Measurements from ENCODE around the gene LMAN2L. TPM values are rescaled to one million over a fixed set of nuclear protein-coding genes. Genes with fewer than 3 reads are reported as not detected.

LMAN2L gene
- polyA plus RNA-seq, 3 donors = 7.9 to 22.4 (median 16.6) TPM

GRCh38 chr2:96690306-96691021 is 49.4 kb downstream of the LMAN2L start:
- H4K20me1 ChIP-seq (ENCODE audit: insufficient read depth, low read length) = no peaks in the 10 kb centered on the region
- no peak for DNase-seq
- intact Hi-C loops (cut with micrococcal nuclease) = no loop called here
- TF ChIP-seq CTCF (IDR thresholded peaks at IDR 0.05) = no peak
- H3K36me3 ChIP-seq (replicated peaks in 1 of 2; ENCODE audit: control insufficient read depth in 1 of 2, insufficient read depth in 2 of 2, low read length in 2 of 2) = no peaks in the 10 kb centered on the region
- no peaks in the 10 kb centered on the region for H3K4me1 Mint-ChIP-seq
- no peak overlapping the region for H3K4me3 ChIP-seq (replicated peaks in 1 of 3; ENCODE audit: low read depth in 2 of 3, low read length in 3 of 3)
- H3K27me3 Mint-ChIP-seq (ENCODE audit: low read depth in 3 of 3) = peaks cover 0 to 1% (median under 1%) of the 10 kb centered on the region in 3 donors
- no peak overlapping the region for H3K27ac ChIP-seq (ENCODE audit: low read depth in 1 of 2, low read length in 2 of 2)
- H3K27me3 ChIP-seq (ENCODE audit: control insufficient read depth in 2 of 2, insufficient read depth in 2 of 2, low read length in 2 of 2) = no peaks in the 10 kb centered on the region
- H3K9me3 ChIP-seq (replicated peaks in 1 of 2; ENCODE audit: control insufficient read depth in 1 of 2, insufficient read depth in 1 of 2, low read length in 2 of 2) = no peaks in the 10 kb centered on the region
- no peak overlapping the region for H3K4me2 ChIP-seq (replicated peaks; ENCODE audit: extremely low read depth, low read length, poor library complexity, severe bottlenecking)
- H3K4me3 Mint-ChIP-seq = no peak overlapping the region
- H3K36me3 Mint-ChIP-seq = no peaks in the 10 kb centered on the region
- no peak overlapping the region for H3K27ac Mint-ChIP-seq
- H3K9ac ChIP-seq (ENCODE audit: insufficient read depth, low read length, poor library complexity, severe bottlenecking) = peak overlapping the region; percentile 4
- no peak overlapping the region for H2AFZ ChIP-seq (ENCODE audit: insufficient read depth, low read depth, low read length, poor library complexity, severe bottlenecking)
- H3K4me1 ChIP-seq (ENCODE audit: control insufficient read depth in 1 of 2, insufficient read depth in 2 of 2, low read length in 2 of 2) = no peaks in the 10 kb centered on the region
- H3K79me2 ChIP-seq (ENCODE audit: insufficient read depth, low read length) = no peaks in the 10 kb centered on the region
- 97% methylated on average over 14 of the region's 16 CpGs for WGBS (ENCODE audit: insufficient coverage)
- peaks cover 0 to 1% (median 0%) of the 10 kb centered on the region in 7 donors for H3K9me3 Mint-ChIP-seq

DNA sequence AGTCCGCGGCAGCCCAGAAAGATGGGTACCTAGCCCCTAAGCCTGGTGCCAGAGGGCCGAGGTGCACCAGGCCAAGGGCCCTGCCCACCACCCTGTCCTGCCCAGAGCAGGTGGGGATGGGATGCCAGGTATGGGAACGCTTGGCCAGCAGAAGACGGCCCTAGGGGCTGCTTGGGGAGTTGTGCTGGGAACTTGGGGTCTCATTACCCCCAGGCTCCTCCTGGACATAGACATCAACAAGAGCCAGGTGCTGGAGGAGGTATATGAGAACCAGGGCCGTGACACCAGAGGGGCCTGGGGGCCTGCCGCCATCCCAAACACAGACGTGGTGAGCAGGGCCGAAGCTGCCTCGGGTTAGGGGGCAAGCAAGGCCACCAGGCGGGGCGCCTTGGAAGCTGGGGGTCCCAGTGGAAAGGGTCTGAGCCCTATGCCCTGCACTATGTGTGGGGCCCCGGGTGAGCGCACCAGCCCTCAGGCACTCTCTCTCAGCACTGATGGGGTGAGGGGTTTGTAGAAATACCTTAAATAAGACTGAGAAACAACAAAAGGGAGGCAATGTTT is 50.4 kb downstream of the LMAN2L start:
- intact Hi-C loops (cut with micrococcal nuclease) = no loop called here
- H4K20me1 ChIP-seq (ENCODE audit: insufficient read depth, low read length) = no peaks in the 10 kb centered on the region
- H3K79me2 ChIP-seq (ENCODE audit: insufficient read depth, low read length) = no peaks in the 10 kb centered on the region
- H3K9ac ChIP-seq (ENCODE audit: insufficient read depth, low read length, poor library complexity, severe bottlenecking) = no peak overlapping the region
- no peaks in the 10 kb centered on the region for H3K4me1 ChIP-seq (ENCODE audit: control insufficient read depth in 1 of 2, insufficient read depth in 2 of 2, low read length in 2 of 2)
- 98% methylated on average over 7 of the region's 14 CpGs for WGBS (ENCODE audit: insufficient coverage)
- H2AFZ ChIP-seq (ENCODE audit: insufficient read depth, low read depth, low read length, poor library complexity, severe bottlenecking) = no peak overlapping the region
- peaks cover 0 to 1% (median 0%) of the 10 kb centered on the region in 7 donors for H3K9me3 Mint-ChIP-seq
- no peak overlapping the region for H3K4me3 ChIP-seq (replicated peaks in 1 of 3; ENCODE audit: low read depth in 2 of 3, low read length in 3 of 3)
- H3K4me3 Mint-ChIP-seq = no peak overlapping the region
- peak overlapping the region in 1 of 7 donors; percentile 74 for H3K27ac Mint-ChIP-seq
- H3K27ac ChIP-seq (ENCODE audit: low read depth in 1 of 2, low read length in 2 of 2) = no peak overlapping the region
- no peak for TF ChIP-seq CTCF (IDR thresholded peaks at IDR 0.05)
- no peaks in the 10 kb centered on the region for H3K9me3 ChIP-seq (replicated peaks in 1 of 2; ENCODE audit: control insufficient read depth in 1 of 2, insufficient read depth in 1 of 2, low read length in 2 of 2)
- no peak overlapping the region for H3K4me2 ChIP-seq (replicated peaks; ENCODE audit: extremely low read depth, low read length, poor library complexity, severe bottlenecking)
- no peaks in the 10 kb centered on the region for H3K4me1 Mint-ChIP-seq
- H3K27me3 Mint-ChIP-seq (ENCODE audit: low read depth in 3 of 3) = peaks cover 0 to 2% (median 0%) of the 10 kb centered on the region in 3 donors
- H3K27me3 ChIP-seq (ENCODE audit: control insufficient read depth in 2 of 2, insufficient read depth in 2 of 2, low read length in 2 of 2) = no peaks in the 10 kb centered on the region
- H3K36me3 ChIP-seq (replicated peaks in 1 of 2; ENCODE audit: control insufficient read depth in 1 of 2, insufficient read depth in 2 of 2, low read length in 2 of 2) = no peaks in the 10 kb centered on the region
- DNase-seq = no peak
- no peaks in the 10 kb centered on the region for H3K36me3 Mint-ChIP-seq

Data from CD14-positive monocyte (primary cell).